GM23338 (cell line): Measurements from ENCODE around the gene HELZ. TPM values are rescaled to one million over a fixed set of nuclear protein-coding genes. Genes with fewer than 3 reads are reported as not detected.

Source experiments
- ATAC-seq: fragments of 200-7000 bp; cut with Tn5 transposase; 3 replicates; pipeline ENCODE4 v1.9.1; 2020
- DNase-seq: peaks from one replicate; pipeline ENCODE4 v3.0.0-alpha.2; 2015; ENCODE audit warnings: low spot score
- H2AFZ ChIP-seq: fragments of 200-600 bp; sonication (generic); 2 replicates; pipeline ENCODE4 v1.8.0; 2016; ENCODE audit warnings: antibody characterized with exemption, mild to moderate bottlenecking, moderate library complexity
- H3F3A ChIP-seq: fragments of 200-600 bp; sonication (generic); replicated peaks from 2 replicates; pipeline ENCODE4 v1.8.0; 2017; ENCODE audit warnings: antibody characterized with exemption, mixed run types, low read depth
- H3K27ac ChIP-seq: fragments of 200-600 bp; sonication (generic); 2 replicates; pipeline ENCODE4 v1.6.1; 2016; ENCODE audit warnings: low read depth
- H3K27me3 ChIP-seq: fragments of 200-600 bp; sonication (generic); 2 replicates; pipeline ENCODE4 v1.8.0; 2016; ENCODE audit warnings: mild to moderate bottlenecking, mixed run types, moderate library complexity; ENCODE audit not compliant: insufficient read depth
- H3K36me3 ChIP-seq: fragments of 200-600 bp; sonication (generic); 2 replicates; pipeline ENCODE4 v1.8.0; 2016; ENCODE audit warnings: mild to moderate bottlenecking; ENCODE audit not compliant: insufficient read depth
- H3K4me1 ChIP-seq: fragments of 200-600 bp; sonication (generic); 2 replicates; pipeline ENCODE4 v1.8.0; 2016; ENCODE audit warnings: mild to moderate bottlenecking, moderate library complexity; ENCODE audit not compliant: insufficient read depth
- H3K4me2 ChIP-seq: fragments of 200-600 bp; sonication (generic); 2 replicates; pipeline ENCODE4 v1.7.1; 2017; ENCODE audit warnings: mixed run types
- H3K4me3 ChIP-seq: fragments of 200-600 bp; sonication (generic); 2 replicates; pipeline ENCODE4 v1.6.1; 2016; ENCODE audit warnings: mixed run types
- H3K79me2 ChIP-seq: fragments of 200-600 bp; sonication (generic); replicated peaks from 2 replicates; pipeline ENCODE4 v1.8.0; 2017; ENCODE audit warnings: mild to moderate bottlenecking; ENCODE audit not compliant: insufficient read depth
- H3K9me2 ChIP-seq: fragments of 200-600 bp; sonication (generic); 2 replicates; pipeline ENCODE4 v1.8.0; 2017; ENCODE audit not compliant: insufficient read depth
- H4K20me1 ChIP-seq: fragments of 200-600 bp; sonication (generic); replicated peaks from 2 replicates; pipeline ENCODE4 v1.8.0; 2017; ENCODE audit warnings: mild to moderate bottlenecking; ENCODE audit not compliant: insufficient read depth
- H3K27ac Mint-ChIP-seq: 2 replicates; pipeline ENCODE4 v1.8.0; 2020; ENCODE audit warnings: inconsistent platforms, mild to moderate bottlenecking, moderate library complexity, mixed read lengths
- H3K27me3 Mint-ChIP-seq: 3 replicates; pipeline ENCODE4 v1.8.0; 2022; ENCODE audit warnings: low read depth, mild to moderate bottlenecking, moderate library complexity, mixed read lengths, inconsistent platforms; ENCODE audit not compliant: insufficient read depth, poor library complexity
- H3K36me3 Mint-ChIP-seq: 3 replicates; pipeline ENCODE4 v1.8.0; 2021; ENCODE audit warnings: low read depth, mild to moderate bottlenecking, inconsistent platforms, moderate library complexity, mixed read lengths
- H3K4me1 Mint-ChIP-seq: 3 replicates; pipeline ENCODE4 v1.8.0; 2020; ENCODE audit warnings: mild to moderate bottlenecking, inconsistent platforms, mixed read lengths
- H3K4me3 Mint-ChIP-seq: 3 replicates; pipeline ENCODE4 v1.8.0; 2021; ENCODE audit warnings: moderate library complexity, mild to moderate bottlenecking, inconsistent platforms, mixed read lengths
- H3K9me3 Mint-ChIP-seq: 3 replicates; pipeline ENCODE4 v1.8.0; 2020; ENCODE audit warnings: moderate library complexity, mild to moderate bottlenecking, inconsistent platforms, mixed read lengths
- ETS1 ChIP-seq: IDR thresholded peaks from 2 replicates; pipeline ENCODE4 v1.6.1; 2016; ENCODE audit warnings: antibody characterized with exemption
- EZH2 ChIP-seq: fragments of 200-600 bp; sonication (generic); IDR thresholded peaks from one replicate; pipeline ENCODE4 v1.8.0; 2017; ENCODE audit warnings: antibody characterized with exemption, mild to moderate bottlenecking, low read depth; ENCODE audit not compliant: unreplicated experiment
- EZH2phosphoT487 ChIP-seq: fragments of 200-600 bp; sonication (generic); IDR thresholded peaks from one replicate; pipeline ENCODE4 v1.8.1; 2018; ENCODE audit warnings: antibody characterized with exemption; ENCODE audit not compliant: unreplicated experiment
- NANOG ChIP-seq: IDR thresholded peaks from 2 replicates; pipeline ENCODE4 v1.6.1; 2016; ENCODE audit warnings: antibody characterized with exemption, borderline replicate concordance
- REST ChIP-seq: IDR thresholded peaks from one replicate; pipeline ENCODE4 v1.6.1; 2018; ENCODE audit warnings: antibody characterized with exemption; ENCODE audit not compliant: unreplicated experiment
- STAT1 ChIP-seq: IDR thresholded peaks from one replicate; pipeline ENCODE4 v1.6.1; 2016; ENCODE audit warnings: antibody characterized with exemption; ENCODE audit not compliant: unreplicated experiment
- ZNF114 ChIP-seq: fragments of 250-450 bp; sonication (Bioruptor Pico); IDR thresholded peaks from 2 replicates; pipeline ENCODE4 v1.5.0; 2020; ENCODE audit warnings: mild to moderate bottlenecking, moderate library complexity
- ZNF331 ChIP-seq: fragments of 250-450 bp; sonication (Bioruptor Pico); IDR thresholded peaks from 2 replicates; pipeline ENCODE4 v1.5.0; 2020; ENCODE audit warnings: low read depth, mild to moderate bottlenecking, moderate library complexity
- polyA plus RNA-seq: library from polyadenylated mRNA; unstranded; fragments of >200 nt; fragmentation: Nextera tagmentation; extraction: Ambion mirVana; gene quantifications from 2 replicates; pipeline ENCODE4 v1.2.1, GENCODE V29; 2016
- total RNA-seq: library from RNA; depleted of rRNA; stranded (reverse); fragments of >200 nt; shearing (Covaris generic); gene quantifications from 2 replicates; pipeline ENCODE4 v1.2.3, GENCODE V29; 2014

Gene HELZ
- total and polyA plus RNA-seq, 2 experiments from 2014 or later: 38.9 to 62.0 TPM

DNA sequence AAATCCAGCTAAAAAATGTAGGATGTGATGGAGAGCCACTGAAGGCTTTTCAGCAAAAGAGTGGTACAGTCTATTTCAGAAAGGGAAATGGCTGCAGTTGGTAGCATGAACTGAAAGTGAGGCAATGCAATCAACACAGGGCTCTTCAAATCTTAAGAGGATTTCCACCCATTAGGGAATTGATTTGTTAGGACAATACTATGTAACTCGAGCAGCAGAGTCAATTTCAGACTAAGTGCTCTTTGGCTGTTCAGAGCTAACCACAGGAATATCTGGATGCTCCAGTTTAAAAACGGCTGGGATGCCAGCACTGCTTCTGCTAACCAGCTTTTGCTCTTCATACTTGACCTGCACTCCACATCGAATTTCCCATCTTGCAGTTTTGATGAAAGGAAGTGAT, 176.0 kb downstream of the HELZ start (continued):
- no peak for TF ChIP-seq REST
- TF ChIP-seq NANOG: no peak
- TF ChIP-seq EZH2phosphoT487: no peak

DNA sequence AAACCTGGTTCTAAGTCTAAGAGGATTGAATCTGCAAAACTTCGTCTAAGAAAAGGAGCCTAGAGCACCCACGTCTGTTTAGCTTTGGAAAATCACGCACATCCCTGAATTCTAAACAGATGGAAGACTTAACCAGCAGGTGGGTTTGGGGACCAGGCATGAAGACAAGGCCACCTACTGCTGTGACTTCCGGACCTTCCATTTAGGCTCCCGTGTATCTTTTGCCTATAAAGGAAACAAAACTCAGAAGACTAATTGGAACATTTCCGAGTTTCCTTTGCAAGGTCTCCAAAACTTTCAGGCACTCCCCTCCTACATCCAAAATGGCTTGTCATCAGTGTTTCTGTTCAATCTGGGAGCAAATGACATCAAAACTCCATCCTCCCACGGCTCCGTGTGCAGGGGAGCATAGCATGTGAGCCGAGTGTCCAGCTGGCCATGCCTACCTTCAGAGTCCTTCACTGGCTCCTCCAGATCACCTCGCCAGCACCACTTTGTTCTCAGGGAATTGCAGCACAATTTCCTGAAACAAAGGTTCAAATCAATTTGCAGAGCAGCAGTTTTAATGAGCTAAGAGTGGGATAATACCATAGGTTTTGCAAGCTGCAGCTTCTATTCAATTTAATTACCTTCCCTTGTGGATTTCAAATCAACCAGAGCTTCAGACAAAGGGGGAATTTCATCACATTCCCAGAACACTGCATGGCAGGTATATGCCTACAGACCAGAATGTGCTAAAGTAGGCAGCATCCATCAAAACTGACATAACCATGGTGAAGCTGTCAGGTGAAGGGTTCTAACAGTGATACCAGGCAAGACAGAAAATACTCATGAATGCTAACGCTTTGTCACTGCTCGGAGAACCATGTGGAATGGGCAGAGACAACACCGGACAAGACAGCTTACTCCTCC, 177.2 kb downstream of the HELZ start:
- H3K27ac ChIP-seq: peak overlapping the region; percentile 39; the same call in 1 of the 2 replicates
- no peak overlapping the region for H2AFZ ChIP-seq
- no peaks in the 10 kb centered on the region for H3K36me3 ChIP-seq
- H3K4me2 ChIP-seq: no peak overlapping the region
- H3K27me3 ChIP-seq: no peaks in the 10 kb centered on the region
- no peaks in the 10 kb centered on the region for H3K4me1 ChIP-seq
- H3K4me1 Mint-ChIP-seq: no peaks in the 10 kb centered on the region
- no peaks in the 10 kb centered on the region for H3K79me2 ChIP-seq
- H4K20me1 ChIP-seq: no peaks in the 10 kb centered on the region
- TF ChIP-seq STAT1 (no peak), ZNF114 (no peak), ZNF331 (CRISPR knock-in tag) (no peak), REST (no peak), EZH2 (no peak), EZH2phosphoT487 (no peak), ETS1 (no peak)
- H3K9me2 ChIP-seq: no peaks in the 10 kb centered on the region
- DNase-seq (no peak), ATAC-seq (no peak)
- H3K4me3 Mint-ChIP-seq: no peak overlapping the region
- no peaks in the 10 kb centered on the region for H3K36me3 Mint-ChIP-seq
- H3K27me3 Mint-ChIP-seq: peaks cover 5% of the 10 kb centered on the region
- peaks cover 6% of the 10 kb centered on the region; the same call in 2 of the 3 replicates for H3K9me3 Mint-ChIP-seq
- no peak overlapping the region for H3K4me3 ChIP-seq
- no peak overlapping the region for H3K27ac Mint-ChIP-seq
- H3F3A ChIP-seq: no peaks in the 10 kb centered on the region
